Right lobe of liver (tissue), 4 donors: ENCODE measurements around the gene CCDC33.

Experiments
- POLR2A ChIP-seq: fragments of 450-650 bp; IDR thresholded peaks from one replicate; pipeline ENCODE4 v1.6.1; 2017; ENCODE audit warnings: antibody characterized with exemption, mild to moderate bottlenecking
- TF ChIP-seq, protein P1 (sequence below), 4 donors: fragments of 200-600 bp in 3 of 4; fragments of 450-650 bp in 1 of 4; IDR thresholded peaks; one replicate each; pipeline versions ENCODE4 v1.5.1 to v1.8.0; 2016 to 2022; ENCODE audit warnings: antibody characterized with exemption in 4 of 4, mild to moderate bottlenecking in 2 of 4
- donor health status: DM: no; HTN: no; CAD: no.
- donor health status: DM: no; HTN: no; CAD: no.
- donor health status: DM: no; HTN: yes; CAD: no.

DNA sequence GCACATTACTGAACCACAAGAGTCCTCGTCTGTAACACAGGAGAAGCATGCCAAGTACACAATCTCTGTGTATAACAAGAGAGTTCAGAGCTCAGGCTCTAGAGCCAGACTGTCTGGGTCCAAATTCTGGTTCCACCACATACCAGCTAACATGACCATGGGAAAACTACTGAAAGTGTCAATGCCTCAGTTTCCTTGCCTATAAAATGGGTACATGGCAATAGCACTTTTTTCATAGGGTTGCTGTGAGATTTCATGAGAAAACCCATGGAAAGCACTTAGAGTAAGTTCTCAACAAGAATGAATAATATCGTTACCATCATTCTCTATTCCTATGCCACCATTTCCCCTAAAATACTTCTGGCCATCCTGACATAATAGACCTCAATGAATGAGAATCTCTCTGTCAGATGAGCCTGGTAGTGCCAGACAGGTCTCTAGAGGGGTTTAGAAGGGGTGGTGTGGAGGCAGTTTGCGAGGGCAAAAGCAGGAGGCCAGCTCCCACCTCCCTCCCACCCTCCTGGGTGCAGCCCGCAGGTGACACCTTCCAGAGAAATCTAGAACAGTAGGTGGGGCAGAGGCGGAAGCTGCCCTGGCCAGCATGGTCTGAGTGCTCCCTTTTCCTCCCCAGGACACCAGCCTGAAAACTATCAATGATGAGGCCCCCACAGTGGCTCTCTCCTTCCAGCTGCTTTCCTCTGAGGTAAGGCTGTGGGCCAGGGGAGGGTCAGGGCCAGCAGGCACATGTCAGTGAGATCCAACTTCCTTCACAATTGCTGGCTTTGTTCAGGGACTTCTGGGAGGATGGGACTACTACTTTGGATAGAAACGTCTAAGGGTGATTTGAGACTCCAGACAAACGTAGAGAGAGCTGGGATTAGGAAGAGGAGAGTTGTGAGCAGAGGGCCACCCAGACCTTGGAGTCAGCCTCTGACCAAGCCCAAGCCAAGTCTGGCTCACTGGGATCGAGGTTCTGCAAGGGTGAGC is 45.3 kb downstream of the CCDC33 start:
- TF ChIP-seq, protein P1, sequence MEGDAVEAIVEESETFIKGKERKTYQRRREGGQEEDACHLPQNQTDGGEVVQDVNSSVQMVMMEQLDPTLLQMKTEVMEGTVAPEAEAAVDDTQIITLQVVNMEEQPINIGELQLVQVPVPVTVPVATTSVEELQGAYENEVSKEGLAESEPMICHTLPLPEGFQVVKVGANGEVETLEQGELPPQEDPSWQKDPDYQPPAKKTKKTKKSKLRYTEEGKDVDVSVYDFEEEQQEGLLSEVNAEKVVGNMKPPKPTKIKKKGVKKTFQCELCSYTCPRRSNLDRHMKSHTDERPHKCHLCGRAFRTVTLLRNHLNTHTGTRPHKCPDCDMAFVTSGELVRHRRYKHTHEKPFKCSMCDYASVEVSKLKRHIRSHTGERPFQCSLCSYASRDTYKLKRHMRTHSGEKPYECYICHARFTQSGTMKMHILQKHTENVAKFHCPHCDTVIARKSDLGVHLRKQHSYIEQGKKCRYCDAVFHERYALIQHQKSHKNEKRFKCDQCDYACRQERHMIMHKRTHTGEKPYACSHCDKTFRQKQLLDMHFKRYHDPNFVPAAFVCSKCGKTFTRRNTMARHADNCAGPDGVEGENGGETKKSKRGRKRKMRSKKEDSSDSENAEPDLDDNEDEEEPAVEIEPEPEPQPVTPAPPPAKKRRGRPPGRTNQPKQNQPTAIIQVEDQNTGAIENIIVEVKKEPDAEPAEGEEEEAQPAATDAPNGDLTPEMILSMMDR (IDR thresholded peaks at IDR 0.05): no peak
- TF ChIP-seq POLR2A: no peak
